Body of pancreas (tissue), 4 donors: ENCODE data around the gene PRDM16.

Experiments used
- CTCF ChIP-seq, 7 experiments: fragments of 450-650 bp in 4 of 7; fragments of 200-600 bp in 3 of 7; sonication (generic) in 3 of 7; IDR thresholded peaks; one replicate each; pipeline ENCODE4 v1.5.1; 2016 to 2019; ENCODE audit warnings: antibody characterized with exemption in 7 of 7
- POLR2A ChIP-seq, 3 donors: fragments of 450-650 bp; IDR thresholded peaks; one replicate each; pipeline ENCODE4 v1.6.1; 2016; ENCODE audit warnings: antibody characterized with exemption in 3 of 3, mild to moderate bottlenecking in 2 of 3

- no peak for TF ChIP-seq CTCF (IDR thresholded peaks at IDR 0.05)
- no peak for TF ChIP-seq POLR2A (IDR thresholded peaks at IDR 0.05)
These were observed 401.8 kb downstream of the PRDM16 start for GRCh38 chr1:3470650-3471355.
